GM12801 (cell line): ENCODE data around the gene PAPOLB.

Experiments used
- TF ChIP-seq, protein P1 (sequence below): IDR thresholded peaks from one replicate; pipeline ENCODE4 v1.5.1; 2011; ENCODE audit warnings: control low read depth; ENCODE audit not compliant: insufficient read length; ENCODE audit errors: extremely low read depth

PAPOLB gene

DNA sequence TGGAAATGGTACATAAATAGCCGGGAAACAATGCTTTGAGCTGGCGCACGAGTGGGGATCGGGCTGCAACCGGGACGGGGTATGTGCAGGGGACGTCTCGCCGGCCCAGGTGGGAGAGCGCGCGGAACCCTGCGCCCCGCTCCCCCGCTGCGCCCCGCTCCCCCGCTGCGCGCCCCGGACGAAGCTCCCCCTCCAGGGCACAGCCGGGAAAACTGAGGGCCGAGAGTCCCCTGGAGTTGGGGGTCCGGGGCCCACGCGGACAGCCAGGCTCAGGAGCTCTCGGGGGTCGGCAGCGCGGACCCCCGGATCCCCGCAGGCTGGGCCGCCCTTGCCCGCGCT is 21.2 kb upstream of the PAPOLB start:
- TF ChIP-seq, protein P1, sequence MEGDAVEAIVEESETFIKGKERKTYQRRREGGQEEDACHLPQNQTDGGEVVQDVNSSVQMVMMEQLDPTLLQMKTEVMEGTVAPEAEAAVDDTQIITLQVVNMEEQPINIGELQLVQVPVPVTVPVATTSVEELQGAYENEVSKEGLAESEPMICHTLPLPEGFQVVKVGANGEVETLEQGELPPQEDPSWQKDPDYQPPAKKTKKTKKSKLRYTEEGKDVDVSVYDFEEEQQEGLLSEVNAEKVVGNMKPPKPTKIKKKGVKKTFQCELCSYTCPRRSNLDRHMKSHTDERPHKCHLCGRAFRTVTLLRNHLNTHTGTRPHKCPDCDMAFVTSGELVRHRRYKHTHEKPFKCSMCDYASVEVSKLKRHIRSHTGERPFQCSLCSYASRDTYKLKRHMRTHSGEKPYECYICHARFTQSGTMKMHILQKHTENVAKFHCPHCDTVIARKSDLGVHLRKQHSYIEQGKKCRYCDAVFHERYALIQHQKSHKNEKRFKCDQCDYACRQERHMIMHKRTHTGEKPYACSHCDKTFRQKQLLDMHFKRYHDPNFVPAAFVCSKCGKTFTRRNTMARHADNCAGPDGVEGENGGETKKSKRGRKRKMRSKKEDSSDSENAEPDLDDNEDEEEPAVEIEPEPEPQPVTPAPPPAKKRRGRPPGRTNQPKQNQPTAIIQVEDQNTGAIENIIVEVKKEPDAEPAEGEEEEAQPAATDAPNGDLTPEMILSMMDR = no peak

DNA sequence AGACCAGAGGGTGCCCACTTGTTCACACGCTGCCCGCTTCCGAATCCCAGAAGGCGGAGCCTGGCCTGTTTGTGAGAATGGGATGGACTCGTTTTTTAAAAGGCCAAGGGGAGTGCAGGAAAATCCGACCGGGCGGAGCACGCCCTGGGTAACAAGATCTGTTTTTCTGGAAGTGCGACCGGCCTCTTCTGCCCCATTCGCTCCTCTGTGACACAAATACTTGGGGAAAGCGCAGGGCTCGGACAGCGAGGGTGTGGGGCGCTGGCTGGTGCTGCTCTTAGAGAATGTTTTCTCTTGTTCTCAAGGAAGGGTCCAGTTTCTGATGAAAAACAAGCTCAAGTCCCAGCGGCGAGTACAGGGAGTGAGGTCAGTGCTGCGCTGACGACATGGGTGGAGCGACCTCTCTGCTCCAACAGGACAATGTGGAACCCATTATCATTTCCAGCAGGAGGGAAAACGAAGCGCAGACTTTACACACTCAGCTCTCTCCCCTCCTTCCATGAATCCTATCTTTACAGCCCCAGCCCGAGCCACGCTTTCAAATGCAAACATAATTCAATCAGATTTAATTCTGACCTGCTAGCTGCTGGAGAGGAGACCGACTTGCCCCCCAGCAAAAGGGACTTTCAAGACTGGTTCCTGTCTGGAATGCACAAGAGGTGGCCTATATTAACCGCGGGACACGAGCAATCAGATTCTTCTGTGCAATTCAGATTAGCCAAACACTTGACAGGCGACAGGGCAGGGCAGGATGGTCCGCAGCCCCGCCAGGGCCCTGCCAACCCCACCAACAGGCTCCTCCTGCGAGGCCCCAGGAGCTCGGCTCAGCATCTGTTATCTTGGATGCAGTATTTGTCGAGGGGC is 20.6 kb upstream of the PAPOLB start:
- TF ChIP-seq, protein P1 = no peak

DNA sequence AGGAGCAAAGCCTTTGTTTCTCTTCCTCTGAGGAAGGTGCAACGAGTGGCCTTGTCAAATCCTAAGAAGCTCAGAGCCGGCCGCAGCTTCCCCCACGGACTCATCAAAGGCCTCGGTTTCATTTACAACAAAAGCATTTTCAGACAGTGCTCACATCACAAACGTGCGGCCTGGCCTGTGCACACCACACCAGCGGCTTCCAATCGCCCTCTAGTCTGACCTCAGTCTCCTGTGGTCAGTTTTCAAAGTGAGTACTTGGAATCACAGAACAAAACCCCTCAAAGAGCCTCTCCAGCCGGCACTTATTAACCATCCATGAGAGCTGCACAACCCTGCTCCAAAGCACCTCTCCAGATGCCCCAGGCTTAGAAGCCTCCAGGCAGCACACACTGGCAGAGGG is 18.4 kb upstream of the PAPOLB start:
- TF ChIP-seq, protein P1 = no peak

DNA sequence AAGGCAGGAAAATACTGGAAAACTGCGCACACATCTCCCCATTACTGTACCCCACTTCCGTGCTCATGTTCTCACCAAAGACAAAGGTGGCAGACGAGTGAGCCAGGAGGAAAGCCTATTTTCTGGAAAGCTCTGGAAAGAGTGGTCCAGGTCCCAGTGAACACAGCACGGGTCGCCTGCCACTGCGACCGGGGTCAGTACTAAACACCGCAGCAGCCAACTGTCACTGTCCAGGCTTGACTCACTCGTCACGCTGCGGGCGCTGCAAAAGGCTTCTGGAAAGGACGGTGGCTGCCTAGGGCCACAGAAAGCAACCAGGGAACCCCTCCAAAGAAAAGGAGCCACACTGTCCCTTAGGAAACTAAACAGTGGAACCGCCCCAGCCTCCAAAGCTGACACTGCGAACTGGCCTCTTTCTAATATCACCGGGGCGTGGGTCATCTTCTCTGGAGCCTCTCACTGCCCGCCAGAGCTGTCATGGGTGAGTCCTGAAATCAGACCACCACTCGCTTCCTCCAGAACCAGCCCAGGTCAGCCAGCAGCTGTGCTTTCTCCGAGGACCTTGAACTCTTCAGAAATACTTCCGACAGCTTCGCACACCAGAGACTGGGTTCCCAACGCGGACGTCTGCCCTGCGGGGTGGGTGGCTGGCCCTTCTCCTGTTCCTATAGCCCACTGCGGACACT is 17.7 kb upstream of the PAPOLB start:
- TF ChIP-seq, protein P1 = no peak

DNA sequence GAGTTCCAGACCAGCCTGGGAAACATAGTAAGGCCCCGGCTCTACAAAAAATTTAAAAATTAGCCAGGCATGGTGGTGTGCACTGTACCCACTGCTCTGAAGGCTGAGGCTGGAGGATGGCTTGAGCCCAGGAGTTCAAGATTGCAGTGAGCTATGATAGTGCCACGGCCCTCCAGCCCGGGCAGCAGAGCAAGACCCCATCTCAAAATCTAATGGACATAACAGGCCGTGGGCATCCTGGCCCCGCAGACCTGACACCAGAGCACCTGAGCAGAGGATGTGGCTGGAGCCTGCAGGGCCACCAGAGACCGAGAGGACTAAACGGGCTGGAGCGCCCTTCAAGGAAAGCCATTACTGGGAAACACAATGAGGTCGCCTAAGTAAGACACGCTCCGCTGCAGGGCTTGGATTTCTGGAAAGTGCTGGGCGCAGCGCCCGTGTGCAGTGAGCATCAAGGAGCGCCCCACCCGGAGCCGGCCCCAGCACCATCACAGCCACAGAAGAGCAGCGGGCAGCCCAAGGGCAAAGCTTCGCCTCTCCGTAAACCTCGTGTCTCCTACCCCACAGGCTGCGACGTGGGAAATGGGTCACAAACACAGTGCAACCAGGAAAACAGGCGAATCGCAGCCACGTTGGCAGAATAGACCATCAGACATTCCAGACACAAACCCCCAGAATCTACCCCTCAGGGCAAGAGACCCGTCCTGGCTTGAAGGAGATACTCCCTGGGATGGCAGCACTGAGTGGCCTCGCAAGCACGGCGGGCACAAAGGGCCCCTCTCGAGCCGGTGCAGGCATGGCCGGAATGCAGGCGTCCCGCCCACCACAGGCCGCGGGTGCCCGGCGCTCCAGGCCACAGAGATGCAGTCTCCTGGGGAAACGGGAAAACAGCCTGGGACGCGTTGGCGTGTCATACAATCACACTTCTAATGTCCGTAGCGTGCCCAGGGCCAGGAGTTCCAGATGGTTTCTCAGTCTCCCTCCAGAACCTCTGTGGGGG is 16.8 kb upstream of the PAPOLB start:
- TF ChIP-seq, protein P1 = no peak

DNA sequence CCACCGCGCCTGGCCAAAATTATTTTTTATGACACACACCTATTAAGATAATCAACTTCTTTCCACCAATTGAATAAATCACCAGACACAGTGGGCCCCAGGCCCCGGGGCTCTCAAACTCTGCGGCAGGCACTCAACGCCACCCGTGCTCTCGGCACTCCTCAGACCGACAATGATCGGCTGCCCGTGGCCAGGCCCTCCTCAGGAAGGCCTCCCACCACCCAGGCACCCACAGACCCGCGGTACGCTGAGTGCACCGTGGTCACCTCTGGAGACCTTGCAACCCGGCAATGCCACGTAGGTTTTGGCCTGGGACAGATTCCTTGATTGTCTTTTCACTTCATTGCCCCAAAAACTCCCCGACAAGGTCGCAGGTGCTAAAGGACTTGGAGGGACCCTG is 14.8 kb upstream of the PAPOLB start:
- TF ChIP-seq, protein P1 = no peak

DNA sequence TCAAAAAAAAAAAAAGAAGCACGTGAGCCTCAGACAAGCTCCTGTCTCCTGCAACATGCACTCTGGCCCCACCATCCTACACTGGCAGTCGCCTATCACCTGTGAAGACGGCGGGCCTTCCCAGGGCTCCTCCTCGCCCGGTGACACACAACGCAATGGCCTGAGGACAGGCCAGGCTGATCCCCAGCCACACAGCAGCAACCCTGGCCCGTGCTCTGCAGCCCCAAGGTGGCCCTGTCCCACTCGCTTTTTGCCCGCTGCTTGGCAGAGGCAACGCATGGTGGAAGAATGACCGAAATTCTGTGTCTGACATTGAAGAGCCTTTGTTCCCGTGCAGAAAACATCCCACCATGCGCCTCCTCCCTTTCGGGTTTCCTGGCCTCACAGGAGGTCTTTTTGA is 13.6 kb upstream of the PAPOLB start:
- TF ChIP-seq, protein P1 = no peak
